ENCODE measurements around the gene RSPO1.

The RSPO1 gene

DNA sequence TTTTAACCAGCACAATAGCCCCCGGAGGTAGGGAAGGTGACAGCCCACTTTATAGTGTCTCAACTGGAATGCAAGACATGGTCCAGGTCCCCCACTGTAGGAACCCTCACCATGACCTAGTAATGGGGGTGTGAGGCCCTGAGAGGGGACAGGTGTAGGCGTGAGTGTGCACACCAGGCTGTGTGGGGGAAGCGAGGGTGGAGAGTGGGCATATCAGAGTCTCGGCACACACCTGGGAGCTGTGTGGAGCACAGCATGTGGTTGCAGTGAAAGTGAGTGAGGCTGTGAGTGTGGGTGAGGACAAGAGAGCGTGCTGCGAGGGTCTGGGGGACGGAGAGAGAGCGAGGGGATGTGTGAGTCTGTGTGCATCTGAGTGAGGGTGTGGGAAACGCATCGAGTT lies 17.1 kb upstream of the RSPO1 start:
- Histone ChIP-seq H3K9me3 (replicated peaks in 1 of 2; ENCODE audit: control insufficient read depth in 2 of 2, insufficient read depth in 1 of 2, low read depth in 1 of 2, low read length in 2 of 2) (no peaks in the 10 kb centered on the region), H2BK5ac (ENCODE audit: low read length) (no peak overlapping the region), H2BK12ac (ENCODE audit: low read length) (no peak overlapping the region), H4K8ac (ENCODE audit: low read depth, low read length) (no peak overlapping the region), H3K23ac (ENCODE audit: low read depth, low read length, poor library complexity) (no peak overlapping the region), H3K4me1 (ENCODE audit: control insufficient read depth in 2 of 2, insufficient read depth in 1 of 2, low read depth in 1 of 2, low read length in 2 of 2) (peaks cover 0 to 4% of the 10 kb centered on the region in 2 donors), H3K36me3 (replicated peaks in 1 of 2; ENCODE audit: control insufficient read depth in 2 of 2, insufficient read depth in 2 of 2, low read length in 2 of 2) (no peaks in the 10 kb centered on the region), H2AK5ac (ENCODE audit: low read depth, low read length) (no peak overlapping the region), H3K27me3 (ENCODE audit: control insufficient read depth in 3 of 3, insufficient read depth in 3 of 3, low read depth in 1 of 3, low read length in 3 of 3) (peaks cover 0 to 55% (median 0%) of the 10 kb centered on the region in 3 experiments), H3K4me2 (ENCODE audit: insufficient read depth, low read length, poor library complexity, severe bottlenecking) (no peak overlapping the region), H3K4ac (ENCODE audit: low read length) (no peak overlapping the region), H3K79me1 (ENCODE audit: low read depth, low read length) (no peaks in the 10 kb centered on the region), H2BK15ac (ENCODE audit: low read length) (no peak overlapping the region), H3K4me3 (ENCODE audit: low read length in 2 of 2) (no peak overlapping the region), H4K91ac (ENCODE audit: low read depth, low read length, poor library complexity) (no peak overlapping the region), H3K14ac (ENCODE audit: low read length) (peak overlapping the region; percentile 17), H3K9ac (ENCODE audit: low read depth, low read length, poor library complexity) (no peak overlapping the region), H3K18ac (ENCODE audit: low read length) (peak overlapping the region; percentile 56), H3K27ac (replicated peaks; ENCODE audit: low read length) (no peak overlapping the region), H2BK120ac (ENCODE audit: low read depth, low read length) (no peak overlapping the region), H2AFZ (ENCODE audit: low read length) (no peak overlapping the region)
- no peak for DNase-seq (ENCODE audit: low spot score)
- no CpG with 5 or more reads among the region's 10 CpGs for WGBS, 2 donors (ENCODE audit: extremely low coverage in 2 of 2, insufficient read length in 2 of 2, insufficient replicate concordance in 1 of 2)

DNA sequence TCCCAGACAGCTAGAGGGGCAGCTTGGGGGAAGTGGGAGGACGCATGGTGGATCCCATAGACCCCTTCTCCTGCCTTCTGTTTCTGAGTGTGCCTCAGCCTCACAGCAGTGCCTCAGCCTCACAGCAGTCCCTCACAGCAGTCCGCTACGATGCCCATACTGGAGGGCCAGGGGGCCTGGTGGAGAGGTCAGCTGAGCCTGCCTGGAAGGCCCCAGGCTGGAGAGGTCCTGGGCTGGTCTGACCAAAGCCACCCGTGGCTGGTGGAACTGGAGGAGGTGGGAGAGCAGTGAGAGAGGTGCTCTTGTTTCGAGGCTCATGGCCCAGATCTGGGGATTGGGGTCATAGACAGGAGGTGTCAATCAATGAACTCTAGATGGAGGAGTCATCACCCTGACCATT lies 16.0 kb upstream of the RSPO1 start:
- WGBS, 2 donors (ENCODE audit: extremely low coverage in 2 of 2, insufficient read length in 2 of 2, insufficient replicate concordance in 1 of 2), result no CpG with 5 or more reads among the region's 5 CpGs
- H3K9ac ChIP-seq (ENCODE audit: low read depth, low read length, poor library complexity), result no peak overlapping the region
- no peak overlapping the region for H2BK120ac ChIP-seq (ENCODE audit: low read depth, low read length)
- H2AFZ ChIP-seq (ENCODE audit: low read length), result no peak overlapping the region
- H3K4ac ChIP-seq (ENCODE audit: low read length), result no peak overlapping the region
- H3K23ac ChIP-seq (ENCODE audit: low read depth, low read length, poor library complexity), result peak overlapping the region; percentile 23
- peaks cover 0 to 53% (median 0%) of the 10 kb centered on the region in 3 experiments for H3K27me3 ChIP-seq (ENCODE audit: control insufficient read depth in 3 of 3, insufficient read depth in 3 of 3, low read depth in 1 of 3, low read length in 3 of 3)
- H2BK5ac ChIP-seq (ENCODE audit: low read length), result no peak overlapping the region
- H3K79me1 ChIP-seq (ENCODE audit: low read depth, low read length), result no peaks in the 10 kb centered on the region
- H3K14ac ChIP-seq (ENCODE audit: low read length), result no peak overlapping the region
- H3K9me3 ChIP-seq (replicated peaks in 1 of 2; ENCODE audit: control insufficient read depth in 2 of 2, insufficient read depth in 1 of 2, low read depth in 1 of 2, low read length in 2 of 2), result no peaks in the 10 kb centered on the region
- H2AK5ac ChIP-seq (ENCODE audit: low read depth, low read length), result peak overlapping the region; percentile 81
- no peak overlapping the region for H4K91ac ChIP-seq (ENCODE audit: low read depth, low read length, poor library complexity)
- H3K4me2 ChIP-seq (ENCODE audit: insufficient read depth, low read length, poor library complexity, severe bottlenecking), result no peak overlapping the region
- no peak overlapping the region for H2BK15ac ChIP-seq (ENCODE audit: low read length)
- no peak overlapping the region for H4K8ac ChIP-seq (ENCODE audit: low read depth, low read length)
- H2BK12ac ChIP-seq (ENCODE audit: low read length), result peak overlapping the region; percentile 48
- no peak for DNase-seq (ENCODE audit: low spot score)
- H3K4me3 ChIP-seq (ENCODE audit: low read length in 2 of 2), result no peak overlapping the region
- no peaks in the 10 kb centered on the region for H3K36me3 ChIP-seq (replicated peaks in 1 of 2; ENCODE audit: control insufficient read depth in 2 of 2, insufficient read depth in 2 of 2, low read length in 2 of 2)
- H3K27ac ChIP-seq (replicated peaks; ENCODE audit: low read length), result no peak overlapping the region
- peaks cover 0 to 4% of the 10 kb centered on the region in 2 donors for H3K4me1 ChIP-seq (ENCODE audit: control insufficient read depth in 2 of 2, insufficient read depth in 1 of 2, low read depth in 1 of 2, low read length in 2 of 2)
- H3K18ac ChIP-seq (ENCODE audit: low read length), result peak overlapping the region; percentile 72

DNA sequence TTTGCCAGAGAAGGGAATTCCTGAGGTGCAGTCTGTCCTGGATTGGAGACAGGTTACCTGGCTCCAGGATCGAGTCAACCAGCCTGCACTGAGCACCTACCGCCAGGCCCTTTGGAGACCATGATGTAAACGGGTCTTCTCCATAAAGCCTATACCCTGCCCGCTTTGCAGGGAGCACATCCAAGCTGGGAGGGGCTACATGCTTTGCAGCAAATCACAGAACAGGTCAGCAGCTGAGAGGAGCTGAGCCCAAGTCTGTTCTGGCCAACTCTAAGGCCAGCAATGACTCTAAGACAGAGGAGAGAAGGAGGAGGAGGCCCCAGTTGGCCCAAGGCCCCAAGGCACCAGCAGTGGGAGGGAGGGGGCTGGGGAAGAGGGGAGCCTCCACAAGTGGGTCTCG lies 15.5 kb upstream of the RSPO1 start:
- Histone ChIP-seq H2BK12ac (ENCODE audit: low read length) (peak overlapping the region; percentile 48), H3K9me3 (replicated peaks in 1 of 2; ENCODE audit: control insufficient read depth in 2 of 2, insufficient read depth in 1 of 2, low read depth in 1 of 2, low read length in 2 of 2) (no peaks in the 10 kb centered on the region), H3K36me3 (replicated peaks in 1 of 2; ENCODE audit: control insufficient read depth in 2 of 2, insufficient read depth in 2 of 2, low read length in 2 of 2) (no peaks in the 10 kb centered on the region), H4K91ac (ENCODE audit: low read depth, low read length, poor library complexity) (no peak overlapping the region), H2BK120ac (ENCODE audit: low read depth, low read length) (no peak overlapping the region), H3K79me1 (ENCODE audit: low read depth, low read length) (no peaks in the 10 kb centered on the region), H3K4me2 (ENCODE audit: insufficient read depth, low read length, poor library complexity, severe bottlenecking) (no peak overlapping the region), H3K27me3 (ENCODE audit: control insufficient read depth in 3 of 3, insufficient read depth in 3 of 3, low read depth in 1 of 3, low read length in 3 of 3) (peaks cover 0 to 50% (median 0%) of the 10 kb centered on the region in 3 experiments), H2BK5ac (ENCODE audit: low read length) (peak overlapping the region; percentile 59), H3K4ac (ENCODE audit: low read length) (no peak overlapping the region), H3K18ac (ENCODE audit: low read length) (peak overlapping the region; percentile 44), H3K23ac (ENCODE audit: low read depth, low read length, poor library complexity) (no peak overlapping the region), H3K4me1 (ENCODE audit: control insufficient read depth in 2 of 2, insufficient read depth in 1 of 2, low read depth in 1 of 2, low read length in 2 of 2) (peaks cover 0 to 4% of the 10 kb centered on the region in 2 donors), H2AK5ac (ENCODE audit: low read depth, low read length) (peak overlapping the region; percentile 81), H3K14ac (ENCODE audit: low read length) (no peak overlapping the region), H3K9ac (ENCODE audit: low read depth, low read length, poor library complexity) (no peak overlapping the region), H3K27ac (replicated peaks; ENCODE audit: low read length) (no peak overlapping the region), H2BK15ac (ENCODE audit: low read length) (no peak overlapping the region), H4K8ac (ENCODE audit: low read depth, low read length) (peak overlapping the region; percentile 8), H3K4me3 (ENCODE audit: low read length in 2 of 2) (no peak overlapping the region), H2AFZ (ENCODE audit: low read length) (no peak overlapping the region)
- DNase-seq (ENCODE audit: low spot score), result no peak
- no CpG with 5 or more reads among the region's 5 CpGs for WGBS, 2 donors (ENCODE audit: extremely low coverage in 2 of 2, insufficient read length in 2 of 2, insufficient replicate concordance in 1 of 2)

GRCh38 chr1:37647281-37647680 lies 12.6 kb upstream of the RSPO1 start:
- no peaks in the 10 kb centered on the region for H3K79me1 ChIP-seq (ENCODE audit: low read depth, low read length)
- H3K4me2 ChIP-seq (ENCODE audit: insufficient read depth, low read length, poor library complexity, severe bottlenecking), result no peak overlapping the region
- WGBS, 2 donors (ENCODE audit: extremely low coverage in 2 of 2, insufficient read length in 2 of 2, insufficient replicate concordance in 1 of 2), result no CpG with 5 or more reads among the region's 7 CpGs
- H3K4ac ChIP-seq (ENCODE audit: low read length), result no peak overlapping the region
- no peak overlapping the region for H3K18ac ChIP-seq (ENCODE audit: low read length)
- H3K36me3 ChIP-seq (replicated peaks in 1 of 2; ENCODE audit: control insufficient read depth in 2 of 2, insufficient read depth in 2 of 2, low read length in 2 of 2), result no peaks in the 10 kb centered on the region
- H2BK120ac ChIP-seq (ENCODE audit: low read depth, low read length), result no peak overlapping the region
- H2AK5ac ChIP-seq (ENCODE audit: low read depth, low read length), result no peak overlapping the region
- H2BK5ac ChIP-seq (ENCODE audit: low read length), result no peak overlapping the region
- H4K91ac ChIP-seq (ENCODE audit: low read depth, low read length, poor library complexity), result no peak overlapping the region
- H2BK15ac ChIP-seq (ENCODE audit: low read length), result no peak overlapping the region
- no peak for DNase-seq (ENCODE audit: low spot score)
- no peaks in the 10 kb centered on the region for H3K9me3 ChIP-seq (replicated peaks in 1 of 2; ENCODE audit: control insufficient read depth in 2 of 2, insufficient read depth in 1 of 2, low read depth in 1 of 2, low read length in 2 of 2)
- no peak overlapping the region for H3K27ac ChIP-seq (replicated peaks; ENCODE audit: low read length)
- no peak overlapping the region for H3K14ac ChIP-seq (ENCODE audit: low read length)
- H3K4me3 ChIP-seq (ENCODE audit: low read length in 2 of 2), result no peak overlapping the region
- no peak overlapping the region for H2BK12ac ChIP-seq (ENCODE audit: low read length)
- peaks cover 0 to 4% of the 10 kb centered on the region in 2 donors for H3K4me1 ChIP-seq (ENCODE audit: control insufficient read depth in 2 of 2, insufficient read depth in 1 of 2, low read depth in 1 of 2, low read length in 2 of 2)
- no peak overlapping the region for H3K23ac ChIP-seq (ENCODE audit: low read depth, low read length, poor library complexity)
- no peak overlapping the region for H3K9ac ChIP-seq (ENCODE audit: low read depth, low read length, poor library complexity)
- no peak overlapping the region for H4K8ac ChIP-seq (ENCODE audit: low read depth, low read length)
- peaks cover 0 to 57% (median 0%) of the 10 kb centered on the region in 3 experiments for H3K27me3 ChIP-seq (ENCODE audit: control insufficient read depth in 3 of 3, insufficient read depth in 3 of 3, low read depth in 1 of 3, low read length in 3 of 3)
- H2AFZ ChIP-seq (ENCODE audit: low read length), result no peak overlapping the region
